Activated CD8-positive, alpha-beta T cell treated with anti-CD3 and anti-CD28 coated beads for 36 hours (primary cell): ENCODE measurements around the gene DPM2. TPM values are rescaled to one million over a fixed set of nuclear protein-coding genes. Genes with fewer than 3 reads are reported as not detected.

ENCODE experiments used
- ATAC-seq: fragments of 200-7000 bp; cut with Tn5 transposase; one replicate; pipeline ENCODE4 v1.10.0; 2021; ENCODE audit warnings: mild to moderate bottlenecking, moderate library complexity
- CTCF ChIA-PET: fragments of 350-600 bp; sonication (Branson Sonifier 250); formaldehyde crosslinking; loops from one replicate; lab custom pipeline; 2021; ENCODE audit warnings: antibody characterized with exemption; lab: Charles Lee
- POLR2A ChIA-PET: fragments of 350-600 bp; sonication (Branson Sonifier 250); formaldehyde crosslinking; loops from one replicate; lab custom pipeline; 2021; ENCODE audit warnings: antibody characterized with exemption; lab: Charles Lee
- DNase-seq: peaks from one replicate; pipeline ENCODE4 v3.0.0-alpha.2; 2020
- H3K27ac Mint-ChIP-seq: one replicate; pipeline ENCODE4 v1.8.0; 2021; ENCODE audit warnings: mild to moderate bottlenecking, mixed read lengths
- H3K27me3 Mint-ChIP-seq: one replicate; pipeline ENCODE4 v1.8.0; 2021; ENCODE audit warnings: mixed read lengths
- H3K36me3 Mint-ChIP-seq: one replicate; pipeline ENCODE4 v1.8.0; 2021; ENCODE audit warnings: low read depth, mixed read lengths
- H3K4me1 Mint-ChIP-seq: one replicate; pipeline ENCODE4 v1.8.0; 2021; ENCODE audit warnings: low read depth, mixed read lengths
- H3K4me3 Mint-ChIP-seq: one replicate; pipeline ENCODE4 v1.8.0; 2021; ENCODE audit warnings: mild to moderate bottlenecking, moderate library complexity, mixed read lengths
- H3K9me3 Mint-ChIP-seq: one replicate; pipeline ENCODE4 v1.8.0; 2021; ENCODE audit warnings: mixed read lengths
- CTCF ChIP-seq: fragments of 200-600 bp; IDR thresholded peaks from one replicate; pipeline ENCODE4 v1.8.0; 2022; ENCODE audit warnings: antibody characterized with exemption, mild to moderate bottlenecking
- intact Hi-C: fragments of 100-400 bp; cut with micrococcal nuclease; formaldehyde crosslinking; loops from one replicate; pipeline ENCODE4 v1.10.0; 2022
- total RNA-seq, 2 experiments: library from RNA; stranded (reverse); gene quantifications; one replicate each; pipeline ENCODE4 v1.2.3, GENCODE V29; 2021

Gene DPM2
- total RNA-seq, 2 experiments from 2014 or later: 41.3 to 43.9 TPM

DNA sequence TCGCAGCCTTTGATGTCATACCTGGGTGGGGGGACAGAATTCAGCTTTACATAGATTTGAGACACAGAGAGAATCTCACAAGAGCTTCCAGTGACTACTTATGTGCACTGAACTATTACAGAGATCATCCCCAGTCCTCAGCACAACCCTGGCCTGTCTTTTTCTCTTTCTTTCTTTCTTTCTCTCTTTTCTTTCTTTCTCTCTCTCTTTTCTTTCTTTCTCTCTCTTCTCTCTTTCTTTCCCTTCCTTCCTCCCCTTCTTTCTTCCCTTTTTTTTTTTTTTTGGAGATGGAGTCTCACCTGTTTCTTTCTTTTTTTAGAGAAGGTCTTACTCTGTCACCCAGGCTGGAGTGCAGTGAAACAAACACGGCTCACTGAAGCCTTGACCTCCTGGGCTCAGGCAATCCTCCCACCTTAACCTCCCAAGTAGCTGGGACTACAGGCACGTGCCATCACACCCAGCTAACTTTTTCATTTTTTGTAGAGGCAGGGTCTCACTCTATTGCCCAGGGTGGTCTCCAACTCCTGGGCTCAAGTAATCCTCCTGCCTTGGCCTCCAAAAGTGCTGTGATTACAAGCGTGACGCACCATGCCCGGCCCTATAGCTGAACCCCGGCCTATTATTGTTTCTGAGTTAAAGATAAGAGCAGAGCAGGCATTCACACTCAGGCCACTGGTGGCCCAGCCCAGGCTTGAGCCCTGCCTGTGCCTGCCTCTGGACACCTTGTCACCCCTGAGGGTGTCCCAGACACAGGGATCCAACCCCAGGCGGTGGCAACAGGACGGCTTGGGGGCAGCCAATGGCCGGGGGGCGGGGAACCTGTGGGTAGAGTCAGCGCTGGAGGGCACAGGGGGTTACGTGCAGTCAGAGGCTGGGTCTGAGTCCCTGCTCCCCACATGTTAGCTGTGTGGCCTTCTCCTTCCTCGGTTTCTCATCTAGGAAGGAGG, 11.4 kb downstream of the DPM2 start:
- Mint-ChIP-seq H3K4me1 (peaks cover 22% of the 10 kb centered on the region), H3K27ac (no peak overlapping the region), H3K36me3 (no peaks in the 10 kb centered on the region), H3K4me3 (peak overlapping the region; percentile 66), H3K27me3 (peaks cover 4% of the 10 kb centered on the region), H3K9me3 (no peaks in the 10 kb centered on the region)
- POLR2A ChIA-PET: interaction anchor here (0.6 to 1.1 kb wide), 4 partner anchors 9 to 150 kb away, joined by 3 to 5 read pairs (median 4); partner anchors contain the start of gene ST6GALNAC4
- no peak for TF ChIP-seq CTCF
- no peak for ATAC-seq
- CTCF ChIA-PET: interaction anchor here (1.1 to 1.3 kb wide), 4 partner anchors 56 to 400 kb away, joined by 3 to 5 read pairs (median 4); partner anchors contain the start of gene TOR2A
- no peak for DNase-seq
- intact Hi-C loops: no loop called here

- no peak for DNase-seq
- peaks cover 4% of the 10 kb centered on the region for H3K27me3 Mint-ChIP-seq
- no peak for TF ChIP-seq CTCF
- no peak overlapping the region for H3K4me3 Mint-ChIP-seq
- ChIA-PET POLR2A (interaction anchor here (1.5 kb wide), 1 partner anchor 136 kb away, joined by 4 read pairs; no protein-coding TSS in a partner anchor), CTCF (interaction anchor here (0.8 to 1.7 kb wide), 4 partner anchors 18 to 399 kb away, joined by 3 to 5 read pairs (median 4); partner anchors contain the start of gene TOR2A)
- ATAC-seq: no peak
- intact Hi-C loops: no loop called here
- no peaks in the 10 kb centered on the region for H3K36me3 Mint-ChIP-seq
- no peak overlapping the region for H3K27ac Mint-ChIP-seq
- no peaks in the 10 kb centered on the region for H3K9me3 Mint-ChIP-seq
- peaks cover 15% of the 10 kb centered on the region for H3K4me1 Mint-ChIP-seq
Observed at GRCh38 chr9:127924736-127925444, 12.8 kb downstream of the DPM2 start.

DNA sequence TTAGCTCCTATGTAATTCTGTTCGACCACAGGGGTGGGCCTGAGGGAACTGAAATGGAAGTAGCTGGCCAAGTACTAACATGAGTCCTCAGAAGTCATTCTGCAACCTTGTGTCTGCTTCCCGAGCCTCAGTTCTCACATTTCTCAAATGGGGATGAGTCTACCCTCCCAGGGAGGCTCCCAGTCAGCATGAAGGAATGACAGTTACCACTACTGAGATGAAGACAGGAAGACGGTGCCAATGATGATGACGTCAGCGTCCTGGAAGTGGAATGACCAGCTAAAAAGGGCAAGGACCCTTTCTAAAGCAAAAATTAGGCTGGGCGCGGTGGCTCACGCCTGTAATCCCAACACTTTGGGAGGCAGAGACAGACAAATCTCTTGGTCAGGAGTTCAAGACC, 13.9 kb downstream of the DPM2 start:
- no peak for TF ChIP-seq CTCF
- Mint-ChIP-seq H3K4me1 (peaks cover 20% of the 10 kb centered on the region), H3K4me3 (no peak overlapping the region), H3K27ac (no peak overlapping the region), H3K36me3 (no peaks in the 10 kb centered on the region), H3K27me3 (peaks cover 4% of the 10 kb centered on the region), H3K9me3 (no peaks in the 10 kb centered on the region)
- ChIA-PET CTCF (interaction anchor here (0.8 to 5.0 kb wide), 4 partner anchors 18 to 194 kb away, joined by 3 to 43 read pairs (median 4); partner anchors contain the start of gene TOR2A), POLR2A (interaction anchor here (0.6 to 1.5 kb wide), 2 partner anchors 101 to 135 kb away, joined by 3 to 4 read pairs; no protein-coding TSS in a partner anchor)
- ATAC-seq (no peak), DNase-seq (no peak)
- intact Hi-C loops: no loop called here

- ATAC-seq (no peak), DNase-seq (no peak)
- Mint-ChIP-seq H3K36me3 (no peaks in the 10 kb centered on the region), H3K27ac (no peak overlapping the region), H3K27me3 (peaks cover 4% of the 10 kb centered on the region), H3K4me1 (peaks cover 24% of the 10 kb centered on the region), H3K4me3 (no peak overlapping the region), H3K9me3 (no peaks in the 10 kb centered on the region)
- intact Hi-C loops: no loop called here
- POLR2A ChIA-PET: interaction anchor here (0.7 to 1.8 kb wide), 3 partner anchors 24 to 134 kb away, joined by 3 to 4 read pairs (median 4); no protein-coding TSS in a partner anchor
- no peak for TF ChIP-seq CTCF
- CTCF ChIA-PET: interaction anchor here (1.0 to 5.0 kb wide), 7 partner anchors 17 to 195 kb away, joined by 3 to 46 read pairs (median 13); partner anchors contain the start of genes CDK9 and TOR2A
Observed at GRCh38 chr9:127923046-127923445, 14.6 kb downstream of the DPM2 start.
